GM18867 (cell line): ENCODE data around the gene JADE1.
A peak's percentile ranks its signal among the peaks of the same experiment; 100 is the strongest.

Experiments used
- ATAC-seq: cut with Tn5 transposase; IDR thresholded peaks from one replicate; pipeline ENCODE4 v1.9.1; 2021; ENCODE audit warnings: mild to moderate bottlenecking, moderate library complexity; ENCODE audit not compliant: unreplicated experiment

Gene JADE1

GRCh38 chr4:128810331-128810870 is 901 bp downstream of the JADE1 start:
- ATAC-seq: no peak

GRCh38 chr4:128810871-128811570 is 1.5 kb downstream of the JADE1 start:
- ATAC-seq: peak; percentile 50

- peak; percentile 55 for ATAC-seq
These were observed 2.3 kb downstream of the JADE1 start for GRCh38 chr4:128811571-128812441.

- no peak for ATAC-seq
These were observed 3.1 kb downstream of the JADE1 start for GRCh38 chr4:128812442-128813235.

DNA sequence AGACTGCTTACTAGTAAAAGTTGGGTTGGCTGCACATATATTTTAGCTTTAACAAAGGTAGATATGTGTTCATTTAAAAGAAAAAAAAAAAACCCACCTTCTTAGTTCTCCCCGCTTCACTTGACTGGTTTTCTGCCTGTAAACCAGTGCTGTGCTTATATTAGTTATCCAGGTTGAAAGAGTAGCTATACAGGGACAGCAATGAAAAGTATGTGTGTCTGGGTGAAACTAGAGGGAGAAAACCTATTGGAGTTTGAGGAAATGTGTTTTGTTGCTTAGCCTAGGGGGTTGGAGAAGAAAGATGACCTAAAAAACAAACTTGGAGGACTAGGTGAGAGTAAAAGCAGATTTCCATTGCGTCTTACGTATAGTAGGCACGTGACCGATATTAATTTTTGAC is 4.5 kb downstream of the JADE1 start:
- no peak for ATAC-seq

DNA sequence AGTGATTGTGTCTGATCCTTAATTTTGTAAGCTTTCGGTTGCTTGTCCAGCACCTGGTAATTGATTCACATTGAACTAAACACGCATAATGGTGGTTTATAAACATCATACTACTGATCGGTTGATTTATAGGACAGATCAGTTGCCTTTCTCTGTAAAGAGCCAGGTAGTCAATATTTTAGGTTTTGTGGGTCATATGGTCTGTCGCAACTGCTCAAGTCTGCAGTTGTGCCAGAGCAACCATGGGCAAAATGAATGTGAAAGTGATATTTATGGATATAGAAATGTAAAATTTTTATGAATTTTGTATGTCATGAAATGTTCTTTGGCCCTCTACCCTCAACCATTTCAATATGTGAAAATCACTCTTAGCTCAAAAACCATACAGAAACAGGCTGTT is 8.9 kb downstream of the JADE1 start:
- ATAC-seq: no peak

DNA sequence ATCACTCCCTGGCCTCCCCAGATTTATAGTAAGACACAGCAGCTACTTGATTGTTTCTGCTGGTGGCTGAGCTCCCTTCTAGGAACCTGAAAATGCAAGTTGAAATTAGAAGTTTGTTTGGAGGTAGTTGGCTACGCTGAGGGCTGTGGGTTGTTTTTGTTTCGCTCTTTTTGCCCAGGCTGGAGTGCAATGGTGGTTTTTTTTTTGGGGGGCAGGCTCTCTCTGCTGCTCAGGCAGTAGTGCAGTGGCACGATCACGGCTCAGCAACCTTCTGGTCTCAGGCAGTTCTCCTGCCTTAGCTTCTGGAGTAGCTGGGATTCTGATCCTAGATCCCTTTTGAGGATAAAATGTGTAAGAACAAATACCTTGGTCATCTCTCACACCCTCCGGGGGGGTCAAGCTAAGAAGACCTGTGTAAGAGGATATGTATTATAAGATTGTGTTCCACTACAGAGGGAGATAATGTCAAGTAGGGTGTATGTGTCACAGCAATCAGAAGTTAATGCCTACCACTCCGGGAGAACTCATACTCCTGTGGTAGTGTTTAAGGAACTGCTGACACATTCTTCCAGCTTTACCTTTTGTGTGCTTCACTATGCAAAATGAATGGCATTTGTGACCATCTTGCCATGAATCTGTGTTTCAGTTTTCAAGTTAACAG is 9.7 kb downstream of the JADE1 start:
- no peak for ATAC-seq

- no peak for ATAC-seq
These were observed 11.2 kb downstream of the JADE1 start for GRCh38 chr4:128820671-128821070.

DNA sequence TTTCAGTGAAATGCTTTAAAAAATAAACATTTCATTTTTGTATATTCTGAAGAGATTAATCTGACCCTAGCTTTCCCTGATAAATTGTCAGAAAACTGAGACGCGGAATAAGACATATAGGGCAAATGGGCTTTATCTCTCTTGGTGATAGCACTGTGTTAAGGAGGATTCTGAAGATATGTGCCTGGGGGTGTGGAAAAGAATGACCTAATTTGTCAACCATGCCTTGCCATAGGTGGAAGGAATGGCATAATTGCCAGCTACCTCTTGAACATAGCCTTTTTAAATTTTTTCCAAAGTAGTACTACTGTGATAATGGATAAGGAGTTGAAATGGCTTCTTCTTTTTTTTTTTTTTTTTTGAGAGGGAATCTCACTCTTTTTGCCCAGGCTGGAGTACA is 11.7 kb downstream of the JADE1 start:
- ATAC-seq: no peak

DNA sequence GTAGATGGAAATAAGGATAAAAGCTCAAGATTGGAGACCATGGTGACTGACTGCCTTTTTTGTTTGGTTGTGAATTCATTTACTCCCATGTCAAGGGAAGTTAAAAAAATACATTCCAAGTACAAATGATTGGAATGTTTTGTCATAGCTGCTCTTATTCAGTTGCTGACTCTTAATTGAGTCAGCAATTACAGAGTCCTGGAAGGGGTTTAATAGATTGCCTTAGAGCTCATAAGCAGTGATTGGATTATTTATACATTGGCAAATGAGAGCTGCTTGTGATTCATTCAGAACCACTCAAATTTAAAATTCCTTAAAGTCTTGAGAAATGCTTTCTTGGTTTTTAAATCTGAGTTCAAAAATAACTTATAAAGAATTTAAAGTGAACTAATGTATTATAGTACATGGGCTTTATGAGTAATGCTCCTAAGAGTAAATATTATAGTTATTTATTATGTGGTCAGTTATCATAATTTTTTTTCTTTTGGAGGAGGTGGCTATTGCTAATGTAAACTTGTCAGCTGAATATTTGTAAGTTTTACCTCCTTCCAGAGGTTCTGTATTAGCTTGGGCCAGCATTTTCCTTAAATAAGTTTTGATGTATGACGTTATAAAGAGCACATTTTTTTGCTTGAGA is 13.6 kb downstream of the JADE1 start:
- ATAC-seq: no peak

GRCh38 chr4:128825226-128825625 is 15.7 kb downstream of the JADE1 start:
- no peak for ATAC-seq

- peak; percentile 25 for ATAC-seq
These were observed 17.8 kb downstream of the JADE1 start for GRCh38 chr4:128827296-128827695.

GRCh38 chr4:128830906-128831503 is 21.5 kb downstream of the JADE1 start:
- peak; percentile 32 for ATAC-seq

DNA sequence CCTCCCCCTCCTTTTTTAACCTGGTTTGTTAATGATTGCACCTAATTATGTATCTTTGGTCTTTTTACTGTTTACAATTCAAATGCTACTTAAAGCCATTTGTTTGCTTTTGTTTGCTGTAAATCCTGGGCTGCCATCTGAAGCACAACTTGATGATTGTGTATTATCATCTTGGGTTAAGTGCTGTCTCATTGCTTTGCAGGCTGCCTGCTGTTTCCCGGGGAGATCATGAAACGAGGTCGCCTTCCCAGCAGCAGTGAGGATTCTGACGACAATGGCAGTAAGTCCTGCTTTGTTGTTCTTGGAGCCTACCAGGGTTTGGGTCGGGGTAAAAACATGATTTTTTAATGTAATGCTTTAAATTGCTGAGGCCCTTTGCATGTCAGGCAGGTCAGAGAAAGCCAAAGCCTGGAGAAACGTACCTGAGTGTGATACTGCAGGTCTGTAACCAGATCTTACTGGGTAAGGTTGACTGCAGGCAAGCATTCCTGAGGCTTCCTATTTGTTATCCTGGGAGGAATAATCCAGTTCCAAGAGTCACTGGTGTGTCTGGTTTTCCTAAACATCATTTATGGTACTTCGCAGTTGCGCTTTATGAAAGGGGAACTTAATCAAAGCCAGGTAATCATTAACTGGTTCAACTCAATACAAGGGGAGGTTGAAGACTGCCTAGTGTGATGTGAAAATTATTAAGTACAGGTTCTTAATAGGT is 22.2 kb downstream of the JADE1 start:
- ATAC-seq: peak; percentile 37

GRCh38 chr4:128832243-128832625 is 22.7 kb downstream of the JADE1 start:
- ATAC-seq: peak; percentile 18

DNA sequence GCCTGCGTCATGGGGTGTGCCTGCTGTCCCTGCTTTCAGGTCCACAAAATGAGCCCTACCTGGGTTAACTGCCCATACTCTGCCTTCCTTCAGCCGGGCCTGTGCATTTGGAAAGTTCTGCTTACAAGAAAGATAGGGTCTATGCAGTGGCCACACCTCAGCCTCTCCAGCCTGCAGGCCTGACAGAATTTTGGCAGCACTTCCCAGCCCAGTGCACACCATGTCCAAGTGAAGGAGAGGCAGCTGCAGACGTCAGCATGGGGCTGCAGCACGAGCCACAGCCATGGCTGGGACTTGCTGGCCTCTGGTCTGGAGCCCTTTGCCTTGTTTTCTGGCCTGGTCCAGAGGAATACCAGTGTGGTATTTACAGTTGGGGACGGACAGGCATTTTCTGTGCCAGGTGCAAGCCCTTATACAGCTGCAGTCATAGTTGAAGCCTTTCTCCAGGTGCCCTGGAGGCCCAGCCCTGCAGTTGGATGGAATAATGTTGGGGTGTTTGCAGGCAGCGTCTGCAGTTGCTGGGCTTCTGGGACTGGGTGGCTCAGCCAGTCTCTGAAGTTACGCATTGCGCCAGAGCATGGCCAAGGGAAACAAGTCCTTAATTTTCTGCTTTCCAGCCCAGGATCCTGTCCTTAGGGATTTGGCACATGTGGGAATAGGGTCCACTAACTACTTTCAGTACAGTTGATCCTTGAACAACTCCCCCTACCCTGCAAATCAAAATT is 26.2 kb downstream of the JADE1 start:
- no peak for ATAC-seq

GRCh38 chr4:128837198-128837597 is 27.7 kb downstream of the JADE1 start:
- no peak for ATAC-seq

DNA sequence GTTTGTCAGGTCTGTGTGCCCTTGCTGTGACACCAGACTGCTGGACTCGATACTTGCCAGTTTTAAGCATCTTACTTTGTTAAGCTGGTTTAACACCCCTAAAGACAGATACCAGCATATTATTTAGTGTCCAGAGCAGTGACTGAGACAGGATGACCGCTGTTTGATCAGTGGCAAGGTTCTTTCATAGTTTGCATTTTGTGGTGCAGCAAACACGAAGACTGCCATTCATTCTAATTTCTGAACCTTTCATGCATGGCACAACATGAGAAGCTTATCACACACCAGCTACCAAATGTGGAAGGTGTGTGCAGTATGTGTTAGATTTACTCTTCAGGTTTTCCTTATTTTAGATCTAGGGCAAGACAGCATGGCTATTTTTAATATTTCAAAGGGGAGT is 28.2 kb downstream of the JADE1 start:
- ATAC-seq: peak; percentile 69
